ENCODE results near the gene TUT4.

TUT4 gene

DNA sequence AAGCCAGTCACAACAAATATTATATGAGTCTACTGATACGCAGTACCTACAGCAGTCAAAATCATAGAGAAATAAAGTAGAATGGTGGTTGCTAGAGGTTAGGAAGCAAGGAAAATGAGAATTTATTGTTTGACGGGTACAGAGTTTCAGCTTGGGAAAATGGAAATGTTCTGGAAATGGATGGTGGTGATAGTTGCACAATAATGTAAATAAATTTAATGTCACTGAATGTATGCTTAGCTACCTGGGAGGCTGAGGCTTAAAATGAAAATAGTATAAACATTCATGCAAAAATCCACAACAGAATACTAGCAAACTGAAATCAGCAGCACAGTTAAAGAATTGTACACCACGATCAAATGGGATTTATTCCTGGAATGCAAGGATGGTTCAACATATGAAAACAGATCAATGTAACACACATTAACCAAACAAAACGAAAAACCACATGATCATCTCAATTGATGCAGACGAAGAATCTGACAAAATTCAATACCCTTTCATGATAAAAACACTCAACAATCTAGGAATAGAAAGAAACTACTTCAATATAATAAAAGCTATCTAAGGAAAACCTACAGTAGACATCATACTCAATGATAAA, 10.7 kb downstream of the TUT4 start:
- H3K36me3 ChIP-seq: peaks cover 5 to 8% (median 6%) of the 10 kb centered on the region in 3 donors
- intact Hi-C loops (cut with DNase I; ENCODE audit: low total_unique reads): no loop called here
- TF ChIP-seq, protein P1, sequence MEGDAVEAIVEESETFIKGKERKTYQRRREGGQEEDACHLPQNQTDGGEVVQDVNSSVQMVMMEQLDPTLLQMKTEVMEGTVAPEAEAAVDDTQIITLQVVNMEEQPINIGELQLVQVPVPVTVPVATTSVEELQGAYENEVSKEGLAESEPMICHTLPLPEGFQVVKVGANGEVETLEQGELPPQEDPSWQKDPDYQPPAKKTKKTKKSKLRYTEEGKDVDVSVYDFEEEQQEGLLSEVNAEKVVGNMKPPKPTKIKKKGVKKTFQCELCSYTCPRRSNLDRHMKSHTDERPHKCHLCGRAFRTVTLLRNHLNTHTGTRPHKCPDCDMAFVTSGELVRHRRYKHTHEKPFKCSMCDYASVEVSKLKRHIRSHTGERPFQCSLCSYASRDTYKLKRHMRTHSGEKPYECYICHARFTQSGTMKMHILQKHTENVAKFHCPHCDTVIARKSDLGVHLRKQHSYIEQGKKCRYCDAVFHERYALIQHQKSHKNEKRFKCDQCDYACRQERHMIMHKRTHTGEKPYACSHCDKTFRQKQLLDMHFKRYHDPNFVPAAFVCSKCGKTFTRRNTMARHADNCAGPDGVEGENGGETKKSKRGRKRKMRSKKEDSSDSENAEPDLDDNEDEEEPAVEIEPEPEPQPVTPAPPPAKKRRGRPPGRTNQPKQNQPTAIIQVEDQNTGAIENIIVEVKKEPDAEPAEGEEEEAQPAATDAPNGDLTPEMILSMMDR (IDR thresholded peaks at IDR 0.05): no peak
- no peaks in the 10 kb centered on the region for H3K27me3 ChIP-seq
- H3K4me3 ChIP-seq: no peak overlapping the region
- no peak overlapping the region for H3K27ac ChIP-seq
- peaks cover 0 to 27% (median 7%) of the 10 kb centered on the region in 3 donors for H3K9me3 ChIP-seq
- DNase-seq: no peak
- no peaks in the 10 kb centered on the region for H3K4me1 ChIP-seq

DNA sequence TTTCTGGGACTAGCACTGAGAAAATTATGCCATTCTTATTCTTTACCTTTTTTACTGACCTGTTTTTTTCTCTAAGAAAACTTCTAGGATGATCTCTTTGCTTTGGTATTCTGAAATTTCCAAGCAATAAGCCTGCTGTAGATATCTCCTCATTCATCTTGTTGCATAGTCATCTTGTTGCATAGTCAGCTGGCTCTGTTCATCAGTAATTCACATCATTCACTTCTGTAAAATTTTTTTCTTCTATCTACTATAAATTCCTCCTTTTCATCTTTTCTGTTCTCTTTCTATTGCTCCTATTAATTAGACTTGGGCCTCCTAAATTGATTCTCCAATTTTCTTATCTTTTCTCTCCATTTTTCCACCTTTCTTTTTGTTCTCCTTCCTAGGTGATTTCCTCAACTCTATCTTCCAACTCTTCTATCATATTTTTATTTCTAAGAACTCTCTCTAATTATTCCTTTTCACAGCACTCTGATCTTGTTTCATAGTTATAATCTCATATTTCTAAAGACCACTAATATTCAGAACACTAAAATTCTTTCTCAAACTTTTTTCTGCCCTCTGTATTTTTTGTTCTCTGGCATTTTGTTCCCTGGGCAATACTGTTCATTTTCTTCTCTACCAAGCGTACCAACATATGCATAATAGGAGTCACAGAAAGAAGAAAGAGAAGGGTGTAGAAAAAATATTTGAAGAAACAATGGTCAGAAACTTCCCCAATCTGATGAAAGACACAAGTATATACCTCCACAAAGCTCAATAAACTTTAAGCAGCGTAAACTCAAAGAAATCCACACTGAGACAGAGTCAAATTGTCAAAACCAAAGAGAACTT, 17.7 kb downstream of the TUT4 start:
- Histone ChIP-seq H3K4me3 (no peak overlapping the region), H3K4me1 (no peaks in the 10 kb centered on the region), H3K9me3 (peaks cover 0 to 5% (median 0%) of the 10 kb centered on the region in 3 donors), H3K36me3 (no peaks in the 10 kb centered on the region), H3K27me3 (no peaks in the 10 kb centered on the region), H3K27ac (no peak overlapping the region)
- DNase-seq: no peak
- TF ChIP-seq, protein P1 (IDR thresholded peaks at IDR 0.05): no peak
- intact Hi-C loops (cut with DNase I; ENCODE audit: low total_unique reads): no loop called here

DNA sequence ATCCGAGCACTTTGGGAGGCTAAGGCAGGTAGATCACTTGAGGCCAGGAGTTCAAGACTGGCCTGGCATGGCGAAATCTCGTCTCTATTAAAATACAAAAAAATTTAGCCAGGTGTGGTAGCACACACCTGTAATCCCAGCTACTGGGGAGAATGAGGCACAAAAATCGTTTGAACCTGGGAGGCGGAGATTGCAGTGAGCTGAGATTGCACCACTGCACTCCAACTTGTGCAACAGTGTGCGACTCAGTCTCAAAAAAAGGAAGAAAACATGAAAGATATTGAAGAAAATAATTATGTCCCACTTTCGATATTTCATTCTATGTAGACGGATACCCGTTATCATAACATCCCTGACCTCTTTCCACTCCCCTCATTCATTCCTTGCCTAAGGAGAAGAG, 19.2 kb downstream of the TUT4 start:
- no peak for DNase-seq
- Histone ChIP-seq H3K9me3 (peaks cover 0 to 5% (median 0%) of the 10 kb centered on the region in 3 donors), H3K4me1 (no peaks in the 10 kb centered on the region), H3K4me3 (no peak overlapping the region), H3K27me3 (no peaks in the 10 kb centered on the region), H3K36me3 (no peaks in the 10 kb centered on the region), H3K27ac (no peak overlapping the region)
- intact Hi-C loops (cut with DNase I; ENCODE audit: low total_unique reads): no loop called here
- TF ChIP-seq, protein P1 (IDR thresholded peaks at IDR 0.05): no peak

DNA sequence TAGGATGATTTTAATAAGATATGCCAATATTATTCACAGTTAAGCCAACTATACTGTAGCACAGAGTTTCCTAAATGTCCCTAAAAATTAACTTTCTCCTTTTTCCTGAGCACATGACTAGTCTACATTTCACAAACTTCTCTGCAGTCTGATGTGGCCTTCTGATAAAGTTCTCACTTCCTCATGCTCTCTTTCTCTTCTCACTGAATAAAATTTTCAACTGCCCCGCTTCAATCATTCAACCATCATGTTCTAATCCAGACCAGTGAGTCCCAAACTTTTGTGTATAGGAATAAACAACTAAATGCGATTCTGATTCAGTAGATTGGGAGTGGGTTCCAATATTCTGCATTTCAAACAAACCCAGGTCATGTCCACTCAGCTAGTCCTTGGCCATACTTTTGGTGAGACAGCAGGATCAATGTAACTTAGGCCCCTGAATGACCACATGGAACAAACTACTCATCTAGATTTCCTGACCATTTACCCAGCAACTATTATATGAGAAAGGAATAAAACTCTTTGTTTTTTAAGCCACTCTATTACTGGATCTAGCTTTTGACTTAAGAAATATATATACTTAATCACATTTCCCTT, 20.1 kb downstream of the TUT4 start:
- intact Hi-C loops (cut with DNase I; ENCODE audit: low total_unique reads): no loop called here
- Histone ChIP-seq H3K9me3 (peaks cover 0 to 5% (median 0%) of the 10 kb centered on the region in 3 donors), H3K4me1 (no peaks in the 10 kb centered on the region), H3K27me3 (no peaks in the 10 kb centered on the region), H3K27ac (no peak overlapping the region), H3K36me3 (peaks cover 0 to 4% (median 4%) of the 10 kb centered on the region in 3 donors), H3K4me3 (no peak overlapping the region)
- TF ChIP-seq, protein P1 (IDR thresholded peaks at IDR 0.05): no peak
- DNase-seq: no peak

DNA sequence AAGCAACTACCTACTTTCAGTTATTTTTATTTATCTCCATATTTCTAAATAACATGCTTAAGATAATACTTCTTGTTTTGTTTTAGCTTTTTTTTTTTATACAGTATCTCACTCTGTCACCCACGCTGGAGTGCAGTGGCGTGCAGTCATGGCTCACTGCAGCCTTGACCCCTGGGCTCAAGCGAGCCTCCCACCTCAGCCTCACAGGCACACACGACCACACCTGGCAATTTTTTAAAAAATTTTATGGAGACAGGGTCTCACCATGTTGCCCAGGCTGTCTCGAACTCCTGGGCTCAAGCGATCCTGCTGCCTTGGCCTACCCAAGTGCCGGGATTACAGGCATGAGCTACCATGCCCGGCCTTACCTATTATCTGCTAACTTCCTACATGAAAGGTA, 20.6 kb downstream of the TUT4 start:
- H3K4me3 ChIP-seq: no peak overlapping the region
- H3K36me3 ChIP-seq: peaks cover 0 to 10% (median 4%) of the 10 kb centered on the region in 3 donors
- peaks cover 0 to 5% (median 0%) of the 10 kb centered on the region in 3 donors for H3K9me3 ChIP-seq
- no peak overlapping the region for H3K27ac ChIP-seq
- intact Hi-C loops (cut with DNase I; ENCODE audit: low total_unique reads): no loop called here
- DNase-seq: no peak
- no peaks in the 10 kb centered on the region for H3K27me3 ChIP-seq
- TF ChIP-seq, protein P1 (IDR thresholded peaks at IDR 0.05): no peak
- no peaks in the 10 kb centered on the region for H3K4me1 ChIP-seq
